ENCODE measurements around the gene KIF26B.

- TF ChIP-seq EP300 (IDR thresholded peaks at IDR 0.05) (no peak), POLR2AphosphoS5 (IDR thresholded peaks at IDR 0.05) (no peak), CTCF (IDR thresholded peaks at IDR 0.05) (no peak)
Observed at GRCh38 chr1:245156736-245157505, 2.1 kb downstream of the KIF26B start.

Measured in suprapubic skin (tissue), 4 donors.